Activated naive CD4-positive, alpha-beta T cell treated with anti-CD3 and anti-CD28 coated beads, Interleukin-2, amount 50 U/mL, for 24 hours (primary cell): Measurements from ENCODE around the gene PROM1.

Experiments
- H3K27ac Mint-ChIP-seq: one replicate; pipeline ENCODE4 v1.8.0; 2021; ENCODE audit warnings: mild to moderate bottlenecking, mixed read lengths
- H3K27me3 Mint-ChIP-seq: one replicate; pipeline ENCODE4 v1.8.0; 2021; ENCODE audit warnings: mixed read lengths
- H3K36me3 Mint-ChIP-seq: one replicate; pipeline ENCODE4 v1.8.0; 2021; ENCODE audit warnings: mixed read lengths
- H3K4me1 Mint-ChIP-seq: one replicate; pipeline ENCODE4 v1.8.0; 2021; ENCODE audit warnings: mixed read lengths
- H3K4me3 Mint-ChIP-seq: one replicate; pipeline ENCODE4 v1.8.0; 2021; ENCODE audit warnings: mild to moderate bottlenecking, mixed read lengths
- H3K9me3 Mint-ChIP-seq: one replicate; pipeline ENCODE4 v1.8.0; 2021; ENCODE audit warnings: mixed read lengths

The PROM1 gene

DNA sequence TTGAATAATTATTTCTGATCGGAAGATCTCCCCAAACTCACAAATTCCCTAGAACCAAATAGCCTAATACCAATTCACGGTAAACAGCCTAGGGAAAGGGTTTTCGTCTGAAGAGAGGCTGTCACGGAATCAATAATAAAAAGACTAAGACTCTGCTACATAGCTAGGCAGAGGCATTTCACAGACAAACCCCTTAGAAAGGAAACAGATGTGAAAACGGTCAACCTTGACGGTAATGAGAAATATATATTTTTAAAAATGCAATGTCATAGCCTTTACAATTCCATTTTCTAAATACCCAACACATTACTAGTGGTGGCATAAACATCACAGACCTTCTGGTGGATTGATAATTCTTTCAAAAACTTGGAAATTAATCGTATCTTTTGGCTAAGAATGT is 28.4 kb downstream of the PROM1 start:
- Mint-ChIP-seq H3K27ac (no peak overlapping the region), H3K4me1 (no peaks in the 10 kb centered on the region), H3K36me3 (no peaks in the 10 kb centered on the region), H3K9me3 (no peaks in the 10 kb centered on the region), H3K4me3 (no peak overlapping the region), H3K27me3 (peaks cover 19% of the 10 kb centered on the region)

DNA sequence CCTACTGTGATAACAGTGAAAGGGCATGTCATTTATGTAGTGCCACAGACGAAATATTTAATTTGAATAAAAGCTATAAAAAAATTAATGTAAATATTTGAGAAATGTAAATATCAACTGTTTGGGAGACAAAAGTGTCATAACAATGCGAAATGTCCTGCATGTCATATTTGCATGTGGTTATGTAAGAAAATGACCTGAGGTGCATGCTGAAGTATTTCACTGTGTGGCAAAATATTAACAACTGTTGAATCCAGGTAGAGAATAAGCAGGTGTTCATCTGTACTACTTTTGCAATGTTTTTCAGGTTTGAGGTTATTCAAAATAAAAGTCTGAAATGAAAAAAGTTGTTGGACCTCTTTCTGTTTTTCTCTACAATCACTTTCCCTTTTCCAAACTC is 30.9 kb downstream of the PROM1 start:
- no peak overlapping the region for H3K4me3 Mint-ChIP-seq
- H3K27me3 Mint-ChIP-seq, result peaks cover 13% of the 10 kb centered on the region
- H3K4me1 Mint-ChIP-seq, result no peaks in the 10 kb centered on the region
- no peak overlapping the region for H3K27ac Mint-ChIP-seq
- H3K36me3 Mint-ChIP-seq, result no peaks in the 10 kb centered on the region
- H3K9me3 Mint-ChIP-seq, result no peaks in the 10 kb centered on the region

DNA sequence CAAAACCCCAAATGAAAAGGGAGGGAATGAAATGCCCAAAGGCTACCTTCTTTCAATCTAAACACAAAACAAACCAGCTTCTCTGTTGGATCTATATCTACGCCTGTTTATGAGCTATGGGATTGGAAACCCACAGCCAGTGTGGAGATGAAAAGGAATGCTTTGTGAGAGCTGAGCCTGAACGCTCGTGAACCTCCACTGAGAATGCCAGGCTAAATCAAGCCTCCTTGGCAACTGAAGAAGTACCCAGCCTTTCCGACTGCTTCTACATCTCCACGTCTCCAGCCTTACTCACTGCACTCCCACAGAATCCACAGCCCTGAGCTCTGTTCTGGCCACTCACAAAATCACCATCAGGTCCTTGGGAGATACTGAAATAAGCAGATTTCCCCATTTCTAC is 31.8 kb downstream of the PROM1 start:
- no peaks in the 10 kb centered on the region for H3K4me1 Mint-ChIP-seq
- no peaks in the 10 kb centered on the region for H3K9me3 Mint-ChIP-seq
- no peak overlapping the region for H3K27ac Mint-ChIP-seq
- no peak overlapping the region for H3K4me3 Mint-ChIP-seq
- no peaks in the 10 kb centered on the region for H3K36me3 Mint-ChIP-seq
- peaks cover 12% of the 10 kb centered on the region for H3K27me3 Mint-ChIP-seq

DNA sequence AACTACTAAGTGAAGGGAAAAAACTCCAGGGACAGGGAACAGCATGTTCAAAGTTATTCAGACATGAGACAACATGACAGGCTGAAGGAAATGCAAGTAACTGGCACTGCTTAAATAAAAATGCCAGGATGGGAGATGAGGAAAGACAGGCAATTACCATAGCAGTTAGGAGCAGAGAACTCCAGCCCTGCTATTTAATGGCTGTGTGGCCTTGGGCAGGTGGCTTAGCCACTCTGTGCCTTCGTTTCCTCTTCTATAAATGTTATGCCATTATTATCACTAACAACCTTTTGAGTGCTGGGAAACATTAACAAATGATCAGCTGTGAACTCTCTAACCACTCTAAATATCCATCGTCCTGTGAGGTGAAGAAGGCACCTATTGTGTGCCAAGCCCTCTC is 32.7 kb downstream of the PROM1 start:
- no peak overlapping the region for H3K4me3 Mint-ChIP-seq
- no peaks in the 10 kb centered on the region for H3K4me1 Mint-ChIP-seq
- no peak overlapping the region for H3K27ac Mint-ChIP-seq
- peaks cover 9% of the 10 kb centered on the region for H3K27me3 Mint-ChIP-seq
- no peaks in the 10 kb centered on the region for H3K36me3 Mint-ChIP-seq
- no peaks in the 10 kb centered on the region for H3K9me3 Mint-ChIP-seq

DNA sequence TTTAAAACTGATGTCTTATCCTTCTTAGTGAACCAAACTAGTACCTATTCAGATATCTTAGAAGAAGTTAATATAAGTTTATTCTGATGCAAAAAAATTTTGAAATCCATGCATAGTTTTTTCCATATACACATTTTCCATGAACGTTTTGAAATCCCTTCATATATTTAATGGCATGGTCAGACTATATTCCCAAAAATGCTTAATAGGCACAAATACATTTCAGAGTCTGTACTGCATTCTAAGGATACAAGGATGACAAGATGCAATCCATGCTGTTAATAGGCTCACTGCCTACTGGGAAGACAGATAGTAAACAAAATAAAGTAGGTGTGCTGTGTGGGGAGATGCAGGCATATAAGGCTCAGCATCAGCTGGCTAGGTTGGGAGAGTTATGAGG is 33.2 kb downstream of the PROM1 start:
- H3K4me3 Mint-ChIP-seq, result no peak overlapping the region
- H3K4me1 Mint-ChIP-seq, result no peaks in the 10 kb centered on the region
- no peak overlapping the region for H3K27ac Mint-ChIP-seq
- H3K36me3 Mint-ChIP-seq, result no peaks in the 10 kb centered on the region
- no peaks in the 10 kb centered on the region for H3K9me3 Mint-ChIP-seq
- H3K27me3 Mint-ChIP-seq, result peaks cover 7% of the 10 kb centered on the region

DNA sequence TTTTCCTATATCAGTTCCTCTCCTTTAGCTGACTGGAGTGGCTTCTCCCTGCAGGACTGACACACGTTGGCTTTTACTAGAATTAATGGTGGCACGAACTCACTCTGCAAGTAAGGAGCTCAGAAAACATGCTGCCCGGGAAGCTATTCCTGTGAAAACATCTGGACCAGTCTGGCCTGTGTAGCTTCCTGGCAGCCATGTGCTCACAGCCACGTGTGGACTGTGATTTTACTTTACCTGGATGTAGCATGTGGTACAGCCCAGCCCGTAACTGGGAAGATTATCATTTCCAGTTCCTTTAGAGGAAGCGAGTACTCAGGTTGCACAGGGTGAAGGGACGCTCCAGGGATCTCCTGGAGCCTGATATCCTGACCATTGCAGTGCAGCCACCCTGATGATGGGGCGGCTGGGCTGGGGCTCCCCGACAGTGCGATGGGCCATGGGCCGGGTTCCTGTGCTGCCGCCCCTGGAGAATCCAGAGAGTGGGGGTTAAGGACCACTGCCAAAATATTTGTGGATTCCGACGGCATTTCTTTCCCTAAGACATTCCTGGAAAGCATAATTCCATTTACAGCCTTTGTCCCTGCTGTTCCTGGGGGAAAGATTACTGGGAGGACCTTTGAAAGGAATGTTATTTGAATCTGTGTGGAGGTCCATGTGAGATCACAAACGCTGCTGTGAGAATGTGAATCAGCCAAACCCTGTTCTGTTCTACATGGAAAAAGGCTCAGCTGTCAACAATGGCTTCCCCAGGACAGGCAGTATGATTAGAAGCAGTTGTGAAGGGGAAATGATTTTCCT is 35.0 kb downstream of the PROM1 start:
- Mint-ChIP-seq H3K36me3 (no peaks in the 10 kb centered on the region), H3K27me3 (peaks cover 4% of the 10 kb centered on the region), H3K4me1 (no peaks in the 10 kb centered on the region)

DNA sequence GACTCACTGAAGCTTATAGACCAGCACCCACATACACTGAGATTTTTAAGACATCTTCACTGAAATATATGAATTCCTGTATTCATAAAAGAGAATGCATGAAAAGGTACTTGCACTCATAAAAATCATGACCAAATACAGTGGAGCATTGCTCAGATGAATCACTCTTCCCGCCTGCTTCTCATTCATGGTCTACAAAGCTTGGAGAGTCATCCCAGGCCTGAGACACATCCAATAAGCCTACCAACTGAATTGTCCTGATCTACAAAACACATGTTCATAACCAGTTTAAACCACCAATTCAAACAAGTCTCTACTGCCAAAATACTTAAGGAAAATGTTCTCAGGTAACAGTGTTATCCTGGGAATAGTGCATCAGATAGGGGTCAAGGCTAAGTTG is 38.1 kb downstream of the PROM1 start:
- H3K4me3 Mint-ChIP-seq, result no peak overlapping the region
- no peaks in the 10 kb centered on the region for H3K36me3 Mint-ChIP-seq
- H3K9me3 Mint-ChIP-seq, result no peaks in the 10 kb centered on the region
- no peaks in the 10 kb centered on the region for H3K27me3 Mint-ChIP-seq
- H3K27ac Mint-ChIP-seq, result no peak overlapping the region
- no peaks in the 10 kb centered on the region for H3K4me1 Mint-ChIP-seq

More for the DNA sequence above, 35.0 kb downstream of the PROM1 start:
- H3K9me3 Mint-ChIP-seq, result no peaks in the 10 kb centered on the region
- H3K27ac Mint-ChIP-seq, result no peak overlapping the region
- no peak overlapping the region for H3K4me3 Mint-ChIP-seq

DNA sequence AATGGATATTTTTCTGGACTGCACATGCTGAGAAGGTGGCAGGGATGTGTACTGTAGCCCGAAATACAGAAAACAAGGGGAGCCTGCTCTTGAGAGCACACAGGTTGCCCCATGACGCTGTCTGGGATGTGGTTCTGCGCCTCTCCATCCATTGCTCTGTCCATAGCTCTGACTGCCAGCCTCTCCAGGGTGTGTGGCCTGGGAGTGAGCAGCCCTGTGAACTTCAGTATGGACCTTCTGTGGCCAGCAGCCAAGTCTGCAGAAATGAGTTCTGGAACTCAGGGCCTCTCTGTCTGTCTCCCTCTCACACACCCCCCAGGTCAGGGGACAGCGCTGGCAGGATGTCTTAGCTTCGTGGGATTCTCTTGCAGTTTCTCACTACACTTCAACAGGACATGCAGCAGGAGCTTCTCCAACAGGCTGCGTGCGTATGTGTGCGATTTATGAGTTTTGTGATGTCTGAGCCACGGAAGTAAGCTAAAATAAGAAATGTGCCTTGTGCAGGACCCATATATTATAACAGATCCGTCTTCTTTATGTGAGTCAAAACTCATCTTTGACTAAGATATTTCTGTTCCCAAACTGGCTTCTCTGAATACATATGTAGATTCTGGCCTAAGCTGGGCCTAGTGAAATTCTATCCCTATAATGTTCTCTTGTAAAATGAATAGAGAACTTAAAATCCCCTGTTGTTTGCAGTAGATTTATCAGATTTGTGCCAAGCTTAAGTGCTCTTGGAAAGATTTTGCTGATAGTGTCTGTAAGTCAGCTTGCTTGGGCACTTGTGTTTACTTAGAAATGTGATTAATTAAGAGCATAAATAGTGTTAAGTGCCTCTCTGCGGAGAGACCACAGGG is 40.0 kb downstream of the PROM1 start:
- Mint-ChIP-seq H3K36me3 (no peaks in the 10 kb centered on the region), H3K27me3 (no peaks in the 10 kb centered on the region), H3K4me1 (no peaks in the 10 kb centered on the region), H3K4me3 (no peak overlapping the region), H3K27ac (no peak overlapping the region), H3K9me3 (no peaks in the 10 kb centered on the region)

DNA sequence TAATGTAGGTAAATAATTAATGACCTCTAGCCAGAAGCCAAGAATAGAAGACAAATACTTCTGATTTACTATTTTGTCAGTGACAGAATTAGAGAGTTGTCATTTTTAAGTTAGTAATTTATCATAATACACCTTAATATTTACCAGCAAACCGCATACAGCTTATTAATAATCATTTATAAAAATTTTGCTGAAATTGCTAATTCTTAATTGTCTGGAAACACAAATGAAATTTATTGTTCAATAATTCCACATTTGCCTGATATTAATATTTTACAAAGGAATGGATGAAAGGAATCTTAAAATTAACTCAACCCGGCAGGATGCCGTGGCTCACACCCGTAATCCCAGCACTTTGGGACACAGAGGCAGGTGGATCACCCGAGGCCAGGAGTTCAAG is 44.7 kb downstream of the PROM1 start:
- no peaks in the 10 kb centered on the region for H3K4me1 Mint-ChIP-seq
- H3K27ac Mint-ChIP-seq, result no peak overlapping the region
- H3K9me3 Mint-ChIP-seq, result no peaks in the 10 kb centered on the region
- no peaks in the 10 kb centered on the region for H3K27me3 Mint-ChIP-seq
- H3K4me3 Mint-ChIP-seq, result no peak overlapping the region
- no peaks in the 10 kb centered on the region for H3K36me3 Mint-ChIP-seq

DNA sequence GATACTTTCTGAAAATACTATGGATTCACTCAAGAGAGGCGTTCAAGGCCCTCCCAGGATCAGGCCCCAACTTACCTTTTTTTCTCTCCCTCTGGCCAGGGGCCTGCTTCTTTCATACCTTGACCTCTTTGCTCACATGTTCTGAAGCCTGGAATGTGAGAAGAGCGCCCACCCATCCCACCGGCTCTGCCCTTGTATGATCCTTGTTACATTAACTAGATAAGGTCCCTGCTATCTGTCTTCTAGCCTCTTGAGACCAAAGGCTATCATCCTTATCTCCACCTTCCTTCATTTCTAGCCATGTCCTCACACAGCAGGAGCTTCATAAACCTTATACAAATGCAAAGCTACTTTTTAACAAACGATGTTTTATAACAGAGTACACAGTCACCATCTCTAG is 45.9 kb downstream of the PROM1 start:
- no peaks in the 10 kb centered on the region for H3K4me1 Mint-ChIP-seq
- no peaks in the 10 kb centered on the region for H3K36me3 Mint-ChIP-seq
- no peaks in the 10 kb centered on the region for H3K9me3 Mint-ChIP-seq
- no peak overlapping the region for H3K27ac Mint-ChIP-seq
- no peak overlapping the region for H3K4me3 Mint-ChIP-seq
- no peaks in the 10 kb centered on the region for H3K27me3 Mint-ChIP-seq

DNA sequence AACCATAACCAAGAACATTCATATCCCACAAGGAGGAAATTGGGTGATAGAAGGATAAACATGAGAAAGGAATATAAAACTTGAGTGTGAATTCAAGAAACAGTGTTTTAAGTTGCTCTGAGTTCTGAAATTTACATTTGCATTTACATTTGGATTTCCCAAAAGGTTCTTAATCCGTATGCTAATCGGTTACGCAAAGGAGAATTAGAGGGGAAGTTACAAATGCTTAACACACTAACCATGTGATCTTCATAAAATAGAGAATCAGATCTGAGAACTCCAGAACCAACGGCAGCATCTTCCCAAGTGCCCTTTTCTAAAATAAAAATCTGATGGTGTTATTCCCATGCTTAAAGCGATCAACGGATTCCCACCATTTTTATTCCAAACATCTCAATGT is 48.0 kb downstream of the PROM1 start:
- Mint-ChIP-seq H3K27me3 (no peaks in the 10 kb centered on the region), H3K27ac (no peak overlapping the region), H3K4me3 (no peak overlapping the region), H3K4me1 (no peaks in the 10 kb centered on the region), H3K9me3 (no peaks in the 10 kb centered on the region), H3K36me3 (no peaks in the 10 kb centered on the region)

DNA sequence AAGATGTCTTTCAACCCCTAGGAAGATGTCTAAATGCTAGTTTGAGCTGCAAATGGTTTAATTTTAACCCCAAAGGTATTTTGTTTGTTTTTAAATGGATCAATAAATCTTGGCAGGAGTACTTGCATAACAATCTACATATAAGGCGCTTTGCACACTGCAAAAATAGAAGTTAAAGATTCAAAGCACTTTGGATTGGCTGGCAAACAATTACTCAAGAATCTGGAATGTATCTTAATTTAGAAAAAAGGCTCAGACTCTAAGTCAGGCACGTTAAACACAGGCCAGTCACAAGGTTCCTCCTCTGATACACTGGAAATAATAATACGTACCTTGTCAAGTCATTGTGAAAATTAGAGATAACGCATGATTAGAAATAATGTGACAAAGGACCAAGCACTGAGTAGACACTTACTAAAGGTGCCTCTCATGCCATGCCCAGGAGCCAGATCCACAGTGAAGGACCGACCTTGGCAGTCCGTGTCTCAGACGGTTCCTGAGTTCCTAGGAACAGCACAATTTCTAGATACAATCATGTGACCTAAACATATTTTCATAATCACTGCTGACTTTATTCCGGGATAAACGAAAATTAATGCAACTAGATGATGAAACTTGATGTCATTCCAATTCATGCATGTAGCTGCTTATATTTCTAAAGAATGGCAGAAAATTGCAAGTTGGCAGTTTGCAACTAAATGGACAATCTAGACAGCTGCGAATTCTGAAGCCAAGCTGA is 49.6 kb downstream of the PROM1 start:
- Mint-ChIP-seq H3K27me3 (peaks cover 2% of the 10 kb centered on the region), H3K4me3 (no peak overlapping the region), H3K9me3 (no peaks in the 10 kb centered on the region), H3K36me3 (no peaks in the 10 kb centered on the region), H3K27ac (no peak overlapping the region), H3K4me1 (no peaks in the 10 kb centered on the region)

DNA sequence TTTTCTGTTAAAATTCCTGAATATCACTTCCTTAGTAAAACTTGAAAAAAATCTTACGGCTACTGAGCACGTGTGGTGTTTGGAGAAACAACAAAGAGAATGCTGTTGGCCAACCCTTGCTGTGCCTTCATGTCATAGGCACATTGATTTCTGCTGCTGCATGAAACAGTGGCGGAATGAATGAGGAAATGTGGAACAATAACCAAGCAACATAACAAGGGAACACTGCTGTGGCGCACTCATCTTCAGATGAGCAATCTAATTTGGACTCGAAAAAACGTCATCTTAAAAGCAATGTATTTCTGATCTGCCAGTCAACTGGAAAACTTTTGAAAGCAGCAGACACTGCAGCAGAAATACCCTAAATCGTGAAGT is 51.4 kb downstream of the PROM1 start:
- no peak overlapping the region for H3K27ac Mint-ChIP-seq
- H3K9me3 Mint-ChIP-seq, result no peaks in the 10 kb centered on the region
- no peaks in the 10 kb centered on the region for H3K36me3 Mint-ChIP-seq
- no peak overlapping the region for H3K4me3 Mint-ChIP-seq
- no peaks in the 10 kb centered on the region for H3K4me1 Mint-ChIP-seq
- H3K27me3 Mint-ChIP-seq, result peaks cover 5% of the 10 kb centered on the region

DNA sequence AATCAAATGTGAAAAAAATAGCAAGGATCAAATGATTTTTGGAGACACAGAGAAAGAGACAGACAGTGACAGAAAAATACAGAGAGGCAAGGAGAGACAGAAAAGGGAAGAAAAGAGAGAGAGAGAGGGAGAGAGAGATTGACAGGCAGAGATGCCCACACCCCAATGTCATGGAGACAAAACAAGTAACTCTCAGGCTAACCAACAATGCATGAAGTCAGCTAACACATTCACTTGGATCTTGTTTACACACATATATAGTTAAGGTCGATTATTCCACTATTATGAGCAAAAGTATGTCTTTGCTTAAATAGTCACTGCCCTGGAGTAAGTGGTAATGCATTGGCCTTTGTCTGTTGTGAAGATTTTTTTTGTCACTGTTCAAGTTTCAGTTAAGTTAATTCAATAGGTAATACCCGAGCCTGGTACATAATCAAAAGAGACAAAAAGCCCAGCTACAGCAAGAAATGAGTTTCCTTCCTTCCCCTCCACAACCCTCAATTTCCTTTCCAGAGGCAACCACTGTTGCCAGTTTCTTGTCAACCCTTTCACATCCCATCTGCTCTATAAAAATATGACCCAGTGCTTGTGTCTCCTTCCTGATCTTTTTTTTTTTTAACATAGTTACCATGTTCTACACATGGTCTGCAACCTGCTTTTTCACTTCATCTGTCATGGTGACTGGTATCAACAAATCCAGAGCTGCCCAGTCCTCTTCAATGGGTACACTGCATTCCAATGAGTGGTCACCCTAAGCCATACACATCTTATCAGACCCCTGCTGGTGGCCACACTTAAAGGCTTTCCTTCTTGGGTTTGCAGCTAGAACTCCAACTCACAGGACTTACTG is 52.1 kb downstream of the PROM1 start:
- Mint-ChIP-seq H3K4me3 (no peak overlapping the region), H3K9me3 (no peaks in the 10 kb centered on the region), H3K36me3 (no peaks in the 10 kb centered on the region), H3K4me1 (no peaks in the 10 kb centered on the region), H3K27ac (no peak overlapping the region), H3K27me3 (peaks cover 5% of the 10 kb centered on the region)

DNA sequence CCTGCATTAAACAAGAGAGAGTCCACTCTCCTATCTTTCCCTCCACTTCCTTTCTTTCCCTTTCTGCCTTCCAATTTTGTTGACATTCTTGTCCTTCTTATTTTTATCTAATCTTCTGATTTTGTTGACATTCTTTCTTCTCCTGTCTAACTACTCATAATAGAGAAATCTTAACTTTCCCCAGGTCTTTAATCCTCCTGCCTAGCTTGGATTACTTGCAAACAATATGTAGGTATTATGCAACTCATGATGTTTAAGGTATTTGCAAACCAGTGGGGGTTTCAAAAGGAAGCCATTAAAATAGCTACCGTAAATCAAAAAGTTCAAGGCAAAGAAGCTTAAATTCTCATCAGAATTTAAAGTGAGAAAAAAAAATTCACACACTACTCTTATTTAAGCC is 53.9 kb downstream of the PROM1 start:
- peaks cover 7% of the 10 kb centered on the region for H3K27me3 Mint-ChIP-seq
- H3K9me3 Mint-ChIP-seq, result no peaks in the 10 kb centered on the region
- H3K4me1 Mint-ChIP-seq, result no peaks in the 10 kb centered on the region
- H3K36me3 Mint-ChIP-seq, result no peaks in the 10 kb centered on the region
- no peak overlapping the region for H3K4me3 Mint-ChIP-seq
- H3K27ac Mint-ChIP-seq, result no peak overlapping the region
